PC-9 (cell line): ENCODE data around the gene COL11A2. TPM values are rescaled to one million over a fixed set of nuclear protein-coding genes. Genes with fewer than 3 reads are reported as not detected.

Source experiments
- BruUV-seq: library from RNA; stranded (reverse); fragments of 400-500 nt; replicated peaks from 2 replicates; lab custom pipeline; 2021; lab: Mats Ljungman, UMichigan
- CTCF ChIA-PET: fragments of 300-600 bp; sonication (Branson Sonifier 250); formaldehyde crosslinking; loops from one replicate; lab custom pipeline; 2022; ENCODE audit warnings: antibody characterized with exemption; lab: Charles Lee
- POLR2A ChIA-PET: fragments of 300-600 bp; sonication (Branson Sonifier 250); formaldehyde crosslinking; loops from one replicate; lab custom pipeline; 2022; ENCODE audit warnings: antibody characterized with exemption; ENCODE audit not compliant: unreplicated experiment; lab: Charles Lee
- DNase-seq, 2 experiments: peaks; one replicate each; pipeline versions ENCODE4 v3.0.0 to v3.0.0-alpha.2; 2015 to 2022; ENCODE audit warnings: mixed read lengths in 1 of 2
- H2AFZ ChIP-seq: fragments of 200-600 bp; sonication (generic); 2 replicates; pipeline ENCODE4 v1.8.1; 2017; ENCODE audit warnings: antibody characterized with exemption
- H3F3A ChIP-seq: fragments of 200-600 bp; sonication (generic); 2 replicates; pipeline ENCODE4 v1.8.1; 2017; ENCODE audit warnings: antibody characterized with exemption, mild to moderate bottlenecking, low read depth; ENCODE audit not compliant: insufficient read depth
- H3K27ac ChIP-seq: fragments of 200-600 bp; sonication (generic); 2 replicates; pipeline ENCODE4 v1.6.1; 2016; ENCODE audit warnings: mixed run types
- H3K27me3 ChIP-seq: fragments of 200-600 bp; sonication (generic); 2 replicates; pipeline ENCODE4 v1.6.1; 2016; ENCODE audit warnings: low read depth, mixed run types; ENCODE audit not compliant: insufficient read depth
- H3K36me3 ChIP-seq: fragments of 200-600 bp; sonication (generic); 2 replicates; pipeline ENCODE4 v1.6.1; 2016; ENCODE audit warnings: low read depth, mixed run types
- H3K4me1 ChIP-seq: fragments of 200-600 bp; sonication (generic); replicated peaks from 2 replicates; pipeline ENCODE4 v1.6.1; 2016; ENCODE audit warnings: mixed run types; ENCODE audit not compliant: insufficient read depth
- H3K4me2 ChIP-seq: fragments of 200-600 bp; sonication (generic); 2 replicates; pipeline ENCODE4 v1.6.1; 2017; ENCODE audit warnings: mixed run types
- H3K4me3 ChIP-seq: fragments of 200-600 bp; sonication (generic); 2 replicates; pipeline ENCODE4 v1.6.1; 2016; ENCODE audit warnings: mixed run types
- H3K79me2 ChIP-seq: fragments of 200-600 bp; sonication (generic); 2 replicates; pipeline ENCODE4 v1.6.1; 2017; ENCODE audit warnings: low read depth, mixed run types
- H3K9me2 ChIP-seq: fragments of 200-600 bp; sonication (generic); 2 replicates; pipeline ENCODE4 v1.8.1; 2017; ENCODE audit warnings: mild to moderate bottlenecking; ENCODE audit not compliant: insufficient read depth
- H3K9me3 ChIP-seq: fragments of 200-600 bp; sonication (generic); 2 replicates; pipeline ENCODE4 v1.8.1; 2016; ENCODE audit warnings: low read depth; ENCODE audit not compliant: insufficient read depth
- H4K20me1 ChIP-seq: fragments of 200-600 bp; sonication (generic); 2 replicates; pipeline ENCODE4 v1.8.1; 2017; ENCODE audit not compliant: insufficient read depth
- CTCF ChIP-seq: fragments of 200-600 bp; sonication (generic); conservative IDR thresholded peaks from 2 replicates; pipeline ENCODE4 v1.6.1; 2017; ENCODE audit warnings: mixed run types, antibody characterized with exemption, mild to moderate bottlenecking, moderate library complexity
- EZH2 ChIP-seq: fragments of 200-600 bp; sonication (generic); IDR thresholded peaks from 2 replicates; pipeline ENCODE4 v1.8.0; 2017; ENCODE audit warnings: antibody characterized with exemption, low read depth
- intact Hi-C: fragments of 100-400 bp; cut with micrococcal nuclease; formaldehyde crosslinking; loops from one replicate; pipeline ENCODE4 v1.10.0; 2022; ENCODE audit not compliant: unreplicated experiment
- total RNA-seq: library from RNA; stranded (reverse); gene quantifications from 2 replicates; pipeline ENCODE4 v1.2.3, GENCODE V29; 2021

COL11A2 gene
- total RNA-seq, 1 experiment from 2014 or later, result 2.2 TPM

DNA sequence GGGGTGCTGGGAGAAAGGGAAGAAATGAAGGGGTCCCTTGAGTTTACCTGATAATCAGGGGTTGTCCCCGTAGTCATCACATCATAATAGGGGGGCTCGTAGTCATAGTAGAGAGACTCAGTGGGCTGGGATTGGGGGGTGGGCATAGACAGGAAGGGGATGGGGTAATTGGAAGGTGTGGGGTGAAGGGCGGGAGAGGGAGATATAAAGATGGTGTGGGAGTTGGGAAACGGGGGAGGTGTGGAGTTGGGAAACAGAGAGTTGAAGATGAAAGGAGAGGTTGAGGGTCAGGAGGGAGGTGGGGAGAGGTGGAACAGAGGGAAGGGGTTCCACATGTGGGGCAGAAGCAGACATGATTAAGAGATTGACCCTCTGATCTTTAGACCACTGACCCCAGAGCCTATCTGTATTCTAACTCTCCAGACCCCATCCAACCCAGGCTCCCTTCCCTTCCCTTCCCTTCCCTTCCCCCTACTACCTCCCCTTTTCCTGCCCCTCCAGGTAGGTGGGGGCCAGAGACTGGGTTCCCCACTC, 6.5 kb downstream of the COL11A2 start:
- intact Hi-C loops, result no loop called here
- Histone ChIP-seq H3K4me1 (no peaks in the 10 kb centered on the region), H3K27ac (no peak overlapping the region), H3K36me3 (no peaks in the 10 kb centered on the region), H4K20me1 (no peaks in the 10 kb centered on the region), H3K9me3 (no peaks in the 10 kb centered on the region), H3K4me3 (no peak overlapping the region), H3K4me2 (no peak overlapping the region), H2AFZ (no peak overlapping the region), H3F3A (no peaks in the 10 kb centered on the region), H3K27me3 (0 out of 2 replicates have a peak, but pooled peaks cover 4% of the 10 kb centered on the region), H3K9me2 (no peaks in the 10 kb centered on the region), H3K79me2 (no peaks in the 10 kb centered on the region)
- TF ChIP-seq CTCF, result no peak
- TF ChIP-seq EZH2, result no peak
- ChIA-PET POLR2A (no interaction called here), CTCF (no interaction called here)
- DNase-seq, result no peak
- BruUV-seq, result no TSS peak

DNA sequence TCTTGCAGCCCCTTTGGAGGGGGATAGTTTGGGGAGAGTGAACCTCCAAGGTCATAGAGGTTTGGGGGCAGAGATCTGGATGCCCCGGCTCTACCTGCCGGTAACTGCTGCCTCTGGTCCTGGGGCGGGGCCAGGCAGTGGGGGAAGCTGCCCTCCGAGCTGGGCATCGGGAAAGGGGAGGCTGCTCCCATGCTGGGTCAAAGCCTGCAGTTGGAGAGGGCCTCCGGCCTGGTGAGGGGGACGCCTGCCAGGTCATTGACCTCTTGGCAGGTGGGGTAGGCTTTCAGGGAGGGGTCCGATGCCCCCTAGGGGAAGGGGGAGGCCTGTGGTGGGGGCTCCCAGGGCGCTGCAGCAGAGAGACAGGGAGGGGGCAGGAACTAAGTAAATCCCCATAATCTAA, 7.1 kb downstream of the COL11A2 start:
- no peaks in the 10 kb centered on the region for H3F3A ChIP-seq
- no TSS peak for BruUV-seq
- H3K79me2 ChIP-seq, result no peaks in the 10 kb centered on the region
- no peak overlapping the region for H3K27ac ChIP-seq
- no peaks in the 10 kb centered on the region for H3K36me3 ChIP-seq
- POLR2A ChIA-PET, result no interaction called here
- H3K9me3 ChIP-seq, result no peaks in the 10 kb centered on the region
- intact Hi-C loops, result no loop called here
- peaks cover 7% of the 10 kb centered on the region; the same call in 1 of the 2 replicates for H3K27me3 ChIP-seq
- no peak overlapping the region for H2AFZ ChIP-seq
- CTCF ChIA-PET, result no interaction called here
- DNase-seq, result no peak
- H3K4me3 ChIP-seq, result no peak overlapping the region
- TF ChIP-seq EZH2 (no peak), CTCF (no peak)
- H3K4me2 ChIP-seq, result no peak overlapping the region
- H4K20me1 ChIP-seq, result no peaks in the 10 kb centered on the region
- no peaks in the 10 kb centered on the region for H3K9me2 ChIP-seq
- no peaks in the 10 kb centered on the region for H3K4me1 ChIP-seq

- no TSS peak for BruUV-seq
- no peak overlapping the region for H3K4me2 ChIP-seq
Observed at GRCh38 chr6:33183071-33183683, 9.1 kb downstream of the COL11A2 start.

More at GRCh38 chr6:33183071-33183683, 9.1 kb downstream of the COL11A2 start:
- Histone ChIP-seq H3K4me3 (no peak overlapping the region), H3K27me3 (peaks cover 24% of the 10 kb centered on the region; the same call in 1 of the 2 replicates), H3K27ac (no peak overlapping the region), H2AFZ (peak overlapping the region; percentile 68), H3F3A (no peaks in the 10 kb centered on the region), H3K9me3 (no peaks in the 10 kb centered on the region), H3K9me2 (no peaks in the 10 kb centered on the region), H4K20me1 (no peaks in the 10 kb centered on the region), H3K4me1 (no peaks in the 10 kb centered on the region), H3K79me2 (no peaks in the 10 kb centered on the region), H3K36me3 (no peaks in the 10 kb centered on the region)
- DNase-seq, result no peak
- intact Hi-C loops, result no loop called here
- TF ChIP-seq CTCF (no peak), EZH2 (no peak)
- POLR2A ChIA-PET, result interaction anchor here (0.5 kb wide), 1 partner anchor 34 kb away, joined by 3 read pairs; no protein-coding TSS in a partner anchor
- CTCF ChIA-PET, result no interaction called here
